Hematopoietic multipotent progenitor cell treated with erythropoietin and hydrocortisone succinate and interleukin-3 and kit ligand, for 6 days (in vitro differentiated cells): ENCODE measurements around the gene POC1B.

Experiments
- DNase-seq: peaks from one replicate; pipeline ENCODE4 v3.0.0-alpha.2; 2015

The POC1B gene

DNA sequence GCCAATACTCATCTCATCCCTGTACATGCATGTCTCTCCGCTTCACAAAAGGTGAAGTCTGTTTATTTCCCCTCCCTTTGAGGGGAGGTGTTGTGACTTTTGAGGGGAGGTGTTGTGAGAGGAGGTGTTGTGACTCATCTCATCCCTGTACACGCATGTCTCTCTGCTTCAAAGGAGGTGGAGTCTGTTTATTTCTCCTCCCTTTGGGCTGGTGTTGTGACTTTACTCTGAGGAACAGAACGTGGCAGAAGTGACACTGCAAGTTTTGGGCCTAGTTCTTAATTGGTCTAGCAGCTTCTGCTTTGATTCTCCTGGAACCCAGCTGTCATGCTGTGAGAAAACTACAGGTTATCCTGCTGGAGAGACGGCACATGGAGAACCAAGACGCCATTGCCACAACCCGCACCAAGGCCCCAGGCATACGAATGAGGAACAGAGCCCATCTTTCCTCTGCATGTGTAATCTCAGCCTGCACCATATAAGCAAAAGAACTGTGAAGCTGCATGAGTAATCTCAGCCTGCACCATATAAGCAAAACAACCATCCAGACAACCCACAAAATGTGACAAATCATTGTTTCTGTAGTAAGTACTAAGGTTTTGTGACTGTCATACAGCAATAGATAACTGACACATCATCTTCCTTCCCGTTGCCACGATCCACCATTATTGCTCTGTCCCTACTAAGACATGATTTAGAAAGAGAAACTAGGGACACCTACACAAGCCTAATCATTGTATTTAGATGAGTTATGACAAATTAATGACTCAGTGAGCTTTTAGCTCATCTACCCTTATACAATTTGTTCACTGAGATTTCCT lies 31.2 kb downstream of the POC1B start:
- no peak for DNase-seq

DNA sequence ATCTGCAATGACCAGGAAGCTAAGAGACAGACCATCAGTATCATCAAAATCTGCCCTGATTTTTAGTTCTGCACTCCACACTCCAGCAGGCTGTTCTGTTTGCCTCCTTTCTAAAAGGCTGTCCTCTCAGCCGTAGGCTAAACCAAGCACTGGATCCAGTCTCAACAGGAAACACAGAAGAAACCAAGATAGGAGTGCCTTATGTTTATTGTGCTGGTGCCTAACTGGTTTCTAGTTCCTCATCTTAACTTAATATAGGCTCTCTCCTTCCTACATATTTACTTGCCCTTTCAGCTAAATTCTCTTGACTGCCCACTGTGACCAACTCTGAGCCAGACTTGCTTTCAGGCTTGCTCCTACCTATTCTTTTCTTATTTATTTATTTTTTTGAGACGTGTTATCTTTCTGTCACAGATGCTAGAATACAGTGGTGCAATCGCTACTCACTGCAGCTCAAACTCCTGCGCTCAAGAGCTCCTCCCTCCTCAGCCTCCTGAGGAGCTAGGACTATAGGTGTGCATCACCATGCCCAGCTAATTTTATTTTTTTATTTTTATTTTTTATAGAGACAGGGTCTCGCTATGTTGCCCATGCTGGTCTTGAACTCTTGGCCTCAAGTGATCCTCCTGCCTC lies 32.1 kb downstream of the POC1B start:
- DNase-seq, result peak; percentile 21

DNA sequence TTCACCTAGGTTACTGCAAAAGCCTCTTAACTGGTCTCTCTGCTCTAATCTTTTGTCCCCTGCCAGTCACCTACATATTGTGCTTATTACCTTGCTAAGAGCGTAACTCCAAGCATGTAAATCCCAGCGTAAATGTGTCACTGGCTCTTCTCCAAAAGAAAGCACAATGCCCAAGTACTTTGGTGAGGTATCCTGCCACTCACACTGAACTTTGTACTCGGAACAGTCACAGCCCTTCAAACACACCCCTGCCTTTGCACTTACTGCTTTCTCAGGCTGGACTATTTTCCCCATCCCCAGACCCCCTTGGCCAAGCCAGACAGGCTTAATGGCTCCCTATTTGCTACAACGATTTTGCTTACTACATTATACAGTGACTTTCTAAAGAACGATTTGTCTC lies 33.0 kb downstream of the POC1B start:
- DNase-seq, result no peak

DNA sequence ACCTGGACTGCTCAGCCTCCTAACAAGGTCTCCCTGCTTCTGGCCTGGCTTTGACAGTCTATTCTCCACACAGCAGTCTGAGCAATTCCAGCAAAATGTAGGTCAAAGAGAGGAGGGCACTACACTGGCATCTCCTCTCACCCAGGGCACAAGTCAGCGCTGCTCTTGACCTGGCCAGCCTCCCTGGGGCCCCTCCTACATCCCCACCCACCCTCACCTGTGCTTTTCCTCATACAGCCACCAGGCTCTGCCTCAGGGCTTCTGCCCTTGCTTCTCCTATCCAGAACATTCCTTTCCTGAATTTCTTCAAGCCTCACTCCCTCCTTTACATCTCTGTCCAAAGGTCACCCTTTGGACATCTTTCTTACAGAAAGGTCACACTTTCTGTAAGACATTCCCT lies 34.9 kb downstream of the POC1B start:
- DNase-seq, result no peak

DNA sequence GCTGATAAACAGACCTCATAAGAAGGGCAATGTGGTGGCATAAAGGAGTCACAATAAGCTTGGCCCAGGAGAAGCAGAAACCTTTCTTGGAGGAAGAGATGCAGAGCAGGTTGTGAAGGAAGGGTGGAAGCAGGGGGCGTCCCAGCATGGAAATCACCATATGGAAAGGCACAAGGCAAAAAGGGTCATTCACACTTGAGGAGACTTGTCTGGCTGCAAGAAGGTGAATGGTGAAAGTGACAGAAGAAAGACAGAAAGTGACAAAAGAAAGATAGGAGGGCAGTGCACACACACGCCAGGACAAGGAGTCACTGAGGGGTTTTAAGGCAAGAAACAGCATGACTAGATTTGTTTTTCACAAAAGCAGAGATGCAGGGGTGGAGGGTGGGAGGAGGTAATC lies 39.6 kb downstream of the POC1B start:
- no peak for DNase-seq

DNA sequence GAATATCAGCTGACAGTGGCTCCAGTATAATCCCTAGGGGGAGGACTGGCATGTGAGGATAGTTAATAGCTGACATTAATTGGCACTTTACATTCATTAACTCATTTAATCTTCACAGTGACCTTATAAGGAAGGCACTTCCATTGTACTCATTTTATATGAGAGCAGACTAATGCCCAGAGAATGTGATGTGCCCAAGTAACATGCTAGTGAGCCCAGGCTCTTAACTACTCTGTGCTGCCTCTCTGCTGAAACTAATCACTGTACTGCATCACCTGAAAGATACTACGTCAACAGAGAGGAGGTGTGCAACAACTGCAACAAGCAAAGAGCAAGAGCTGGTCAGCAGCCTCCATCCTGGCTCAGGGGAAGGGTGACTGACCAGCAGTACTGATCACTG lies 41.4 kb downstream of the POC1B start:
- DNase-seq, result no peak

DNA sequence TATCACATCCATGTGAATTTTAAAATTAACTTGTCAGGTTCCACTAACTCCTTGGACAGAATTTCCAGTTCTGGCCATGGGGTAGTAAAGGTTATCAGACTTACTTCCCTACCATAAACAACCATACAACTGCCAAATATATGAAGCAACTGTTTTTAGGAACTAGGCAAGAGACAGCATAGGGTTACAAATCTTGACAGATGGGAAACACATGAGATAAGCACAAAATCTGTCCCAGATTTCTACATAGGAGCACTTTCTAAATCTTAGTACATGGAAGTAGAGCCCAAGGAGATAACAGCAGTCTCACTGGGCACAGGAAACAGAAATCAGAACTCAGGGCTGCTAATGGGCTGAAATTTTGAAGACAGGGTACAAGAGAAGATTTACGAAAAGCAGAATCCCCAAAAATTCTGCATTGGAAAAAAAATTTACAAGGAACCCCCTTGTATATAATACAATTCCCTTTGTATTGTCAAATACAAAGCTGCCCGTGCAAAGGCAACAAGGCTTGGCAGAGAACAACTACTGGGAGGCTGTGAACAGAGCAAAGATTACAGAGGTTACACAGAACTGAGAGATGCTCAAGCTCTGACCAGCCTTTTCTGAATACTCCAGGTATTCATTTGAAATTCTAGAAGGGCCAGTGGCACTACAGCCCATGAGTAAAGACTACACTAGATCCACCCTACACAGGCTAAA lies 44.5 kb downstream of the POC1B start:
- DNase-seq, result no peak

DNA sequence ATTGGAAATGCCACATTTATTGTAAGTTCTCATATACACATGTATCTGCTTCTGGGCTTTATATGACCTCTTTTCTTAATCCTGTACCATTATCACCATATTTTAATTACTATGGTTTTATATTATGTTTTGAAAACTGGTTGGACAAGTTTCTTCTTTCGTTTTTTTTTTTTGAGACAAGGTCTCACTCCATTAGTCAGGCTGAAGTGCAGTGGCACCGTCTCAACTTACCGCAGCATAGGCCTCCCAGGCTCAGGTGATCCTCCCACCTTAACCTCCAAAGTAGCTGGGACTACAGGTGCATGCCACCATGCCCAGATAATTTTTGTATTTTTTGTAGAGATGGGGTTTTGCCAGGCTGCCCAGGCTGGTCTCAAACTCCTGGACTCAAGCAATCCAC lies 45.9 kb downstream of the POC1B start:
- no peak for DNase-seq

DNA sequence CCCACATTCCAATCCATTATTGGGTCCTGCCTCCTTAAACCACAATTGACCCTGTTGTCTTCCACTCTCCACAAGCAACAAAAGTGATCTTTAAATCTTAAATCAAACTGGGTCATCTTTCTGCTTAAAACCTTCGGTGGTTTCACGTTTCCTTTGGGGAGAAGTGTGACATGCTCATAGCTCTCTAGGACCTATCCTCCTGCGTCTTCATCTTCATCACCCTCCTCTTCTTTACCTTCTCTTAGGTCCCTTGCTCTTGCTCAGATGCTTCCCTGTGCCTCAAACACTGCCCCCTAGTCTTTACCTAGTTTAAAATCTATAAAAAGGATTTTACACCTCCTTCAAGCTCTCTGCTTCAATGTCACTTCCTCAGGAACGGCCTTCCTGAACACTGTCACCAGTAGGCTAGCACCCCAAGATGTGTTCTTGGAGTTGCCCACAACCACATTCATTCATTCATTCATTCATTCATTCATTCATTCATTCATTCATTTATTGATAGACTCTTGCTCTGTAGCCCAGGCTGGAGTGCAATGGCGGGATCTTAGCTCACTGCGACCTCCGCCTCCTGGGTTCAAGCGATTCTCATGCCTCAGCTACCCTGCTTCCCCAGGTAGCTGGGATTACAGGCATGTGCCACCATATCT lies 48.1 kb downstream of the POC1B start:
- DNase-seq, result no peak

DNA sequence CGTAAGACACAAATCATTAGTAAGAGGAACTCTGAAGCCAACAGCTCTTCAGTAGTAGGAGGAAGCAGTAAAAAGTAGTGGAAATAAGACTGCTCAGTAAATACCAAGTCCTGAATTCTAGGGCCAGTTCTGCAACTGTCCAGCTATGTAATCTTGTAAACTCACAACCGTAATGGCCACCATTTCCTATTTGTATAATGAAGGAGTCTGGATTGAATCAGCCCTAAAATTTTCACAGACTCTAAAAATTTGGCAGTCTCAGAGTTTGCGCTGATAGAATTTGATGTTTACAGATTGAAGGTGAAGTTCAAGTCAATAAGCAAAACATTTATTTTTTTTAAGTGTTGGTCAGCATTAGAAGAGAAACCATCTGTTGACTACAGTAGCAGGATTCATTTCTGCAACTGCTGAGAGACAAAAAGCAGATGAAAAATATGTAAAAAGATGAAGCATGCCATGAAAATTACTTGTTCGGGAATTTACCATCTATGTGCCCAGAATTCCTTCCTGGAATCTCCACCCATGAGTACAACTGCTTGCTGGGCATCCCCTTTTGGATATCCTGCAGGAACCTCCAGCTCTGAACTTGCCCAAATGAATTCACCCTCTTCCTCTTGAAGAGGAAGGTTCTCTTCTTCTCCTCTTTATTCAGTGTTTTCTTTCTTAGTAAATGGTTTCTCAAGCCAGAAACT lies 48.8 kb downstream of the POC1B start:
- no peak for DNase-seq

DNA sequence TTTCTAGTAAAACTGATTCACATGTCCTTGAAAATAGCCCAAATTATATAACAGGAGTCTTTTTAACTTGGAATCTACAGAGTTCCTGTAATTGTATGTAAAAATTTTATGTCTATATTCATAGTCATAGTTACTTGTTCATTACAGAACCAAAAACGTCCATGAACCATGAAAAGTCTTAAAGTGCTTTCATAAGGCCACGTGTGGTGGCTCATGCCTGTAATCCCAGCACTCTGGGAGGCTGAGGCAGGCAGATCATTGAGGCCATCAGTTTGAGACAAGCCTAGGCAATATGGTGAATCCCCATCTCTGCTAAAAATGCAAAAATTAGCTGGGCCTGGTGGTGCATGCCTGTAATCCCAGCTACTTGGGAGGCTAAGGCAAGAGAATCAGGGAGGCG lies 49.6 kb downstream of the POC1B start:
- no peak for DNase-seq

DNA sequence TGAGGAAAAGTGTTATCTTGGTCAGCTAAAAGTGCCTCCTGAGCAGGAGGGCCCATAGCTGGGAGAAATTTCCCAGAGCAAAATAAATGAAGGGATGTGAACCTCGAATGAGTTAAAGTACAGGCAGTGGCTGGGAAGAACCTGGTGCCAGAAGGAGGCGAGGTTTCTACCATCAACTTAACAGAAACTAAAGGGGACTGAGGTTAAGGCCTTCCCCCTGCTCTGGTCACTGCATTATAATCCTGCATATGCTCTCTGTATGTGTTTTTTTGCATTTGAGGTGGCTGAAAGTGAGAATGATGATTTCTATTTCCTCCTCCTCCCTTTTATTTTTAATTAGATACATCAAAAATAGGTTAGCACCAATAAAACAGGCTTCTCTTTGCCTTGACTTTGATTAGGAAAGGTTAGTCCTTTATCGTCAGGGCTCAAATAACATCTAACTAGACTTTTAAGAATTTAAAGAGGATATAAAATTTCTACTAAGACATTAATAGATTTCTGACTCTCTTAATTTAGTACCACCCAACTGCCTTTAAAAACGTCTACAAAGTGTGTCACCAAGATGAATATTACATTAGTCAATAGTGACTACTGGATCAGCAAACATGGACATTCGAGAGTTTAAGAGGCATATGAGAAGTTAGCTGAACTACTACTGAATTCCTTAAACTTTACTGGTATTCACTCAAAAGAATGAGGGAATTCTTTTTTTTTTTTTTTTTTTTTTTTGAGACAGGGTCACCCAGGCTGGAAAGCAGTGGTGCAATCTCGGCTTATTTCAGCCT lies 50.5 kb downstream of the POC1B start:
- DNase-seq, result no peak

DNA sequence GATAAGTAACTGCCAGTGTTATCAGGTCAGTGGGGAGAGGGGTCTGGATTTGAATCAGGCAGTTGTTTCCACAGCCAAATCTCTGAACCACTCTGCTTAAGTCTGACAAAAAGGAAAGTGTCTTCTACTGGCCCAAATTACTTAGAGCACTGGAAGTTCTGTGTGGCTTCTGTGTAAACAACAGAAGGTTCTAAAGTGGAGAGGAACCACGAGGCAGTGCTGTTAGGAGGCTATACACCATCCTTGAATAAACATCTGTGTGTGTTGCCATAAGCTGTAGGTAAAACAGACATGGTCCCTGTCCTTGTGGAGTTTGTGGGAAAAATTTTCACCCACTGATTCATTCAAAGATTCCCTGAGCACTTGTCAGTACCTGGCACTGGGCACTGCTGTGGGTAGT lies 51.2 kb downstream of the POC1B start:
- no peak for DNase-seq

DNA sequence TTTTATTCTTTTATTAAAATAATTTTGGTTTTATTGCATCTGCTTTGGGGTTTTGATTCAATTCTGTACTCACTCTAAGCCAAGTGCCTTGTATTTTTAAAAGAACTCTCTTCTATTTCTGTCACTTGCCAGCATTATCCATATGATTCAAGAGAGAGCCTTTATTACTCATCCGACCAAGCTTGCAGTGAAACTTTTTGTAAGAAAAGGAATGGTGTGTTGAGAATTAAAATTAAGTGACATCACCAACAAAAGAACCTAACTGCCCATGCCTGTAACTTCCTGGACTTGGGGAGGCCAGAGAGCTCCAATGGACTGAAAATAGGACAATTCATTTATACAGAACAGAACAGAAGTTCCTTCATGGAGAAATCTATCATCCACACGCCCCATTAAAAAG lies 53.3 kb downstream of the POC1B start:
- no peak for DNase-seq

DNA sequence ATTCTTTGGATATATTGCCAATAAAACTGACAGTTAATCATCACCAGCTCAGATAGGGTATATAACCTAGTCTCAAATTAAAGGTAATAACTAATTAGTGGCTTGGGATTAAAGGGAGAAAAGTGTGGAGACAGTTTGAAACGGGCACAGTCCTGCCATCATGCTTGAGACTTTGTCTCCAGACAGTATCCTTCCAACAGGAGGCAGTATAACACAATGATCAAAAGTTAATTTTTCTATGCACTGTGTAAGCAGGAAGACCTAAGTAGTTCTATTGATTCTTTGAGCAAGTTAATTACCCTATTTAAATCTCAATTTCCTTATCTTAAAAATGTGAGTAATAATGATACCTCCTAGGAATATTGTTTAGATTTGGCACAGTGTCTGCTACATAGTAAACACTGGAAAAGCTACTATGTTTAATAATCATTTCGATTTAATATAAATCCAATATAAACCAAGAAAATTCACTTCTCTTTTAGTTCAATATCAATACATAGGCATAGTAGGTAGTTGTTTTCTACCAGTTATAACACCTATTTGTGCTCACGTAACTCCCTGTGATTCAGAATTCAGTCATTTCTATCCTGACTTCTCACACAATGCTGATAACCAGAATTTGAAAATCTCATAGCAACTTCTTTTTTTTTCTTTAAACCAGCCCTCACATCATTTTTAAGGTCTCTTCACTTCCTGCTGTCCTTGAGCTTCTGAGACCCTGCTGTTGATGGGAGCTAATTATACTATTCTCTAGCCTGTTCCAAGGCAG lies 54.9 kb downstream of the POC1B start:
- DNase-seq, result peak; percentile 87

DNA sequence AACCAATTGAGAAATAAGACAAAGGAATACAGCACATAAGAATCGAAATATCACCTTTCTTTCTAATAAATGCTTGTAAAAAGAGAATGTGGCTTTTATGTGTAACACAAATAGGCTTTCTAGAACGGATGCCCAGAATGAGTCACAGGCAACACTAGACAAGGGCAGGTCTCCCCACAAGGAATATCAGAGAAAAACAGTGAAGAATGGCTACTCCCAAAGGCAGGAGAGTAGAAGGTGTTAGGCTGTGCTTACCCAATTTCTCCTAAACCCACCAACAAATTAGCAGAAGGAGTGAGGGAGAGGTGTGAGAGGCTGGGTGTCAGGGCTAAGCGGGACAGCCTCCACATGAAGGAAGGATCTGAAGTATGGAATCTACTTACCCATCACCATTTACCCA lies 56.5 kb downstream of the POC1B start:
- DNase-seq, result no peak

DNA sequence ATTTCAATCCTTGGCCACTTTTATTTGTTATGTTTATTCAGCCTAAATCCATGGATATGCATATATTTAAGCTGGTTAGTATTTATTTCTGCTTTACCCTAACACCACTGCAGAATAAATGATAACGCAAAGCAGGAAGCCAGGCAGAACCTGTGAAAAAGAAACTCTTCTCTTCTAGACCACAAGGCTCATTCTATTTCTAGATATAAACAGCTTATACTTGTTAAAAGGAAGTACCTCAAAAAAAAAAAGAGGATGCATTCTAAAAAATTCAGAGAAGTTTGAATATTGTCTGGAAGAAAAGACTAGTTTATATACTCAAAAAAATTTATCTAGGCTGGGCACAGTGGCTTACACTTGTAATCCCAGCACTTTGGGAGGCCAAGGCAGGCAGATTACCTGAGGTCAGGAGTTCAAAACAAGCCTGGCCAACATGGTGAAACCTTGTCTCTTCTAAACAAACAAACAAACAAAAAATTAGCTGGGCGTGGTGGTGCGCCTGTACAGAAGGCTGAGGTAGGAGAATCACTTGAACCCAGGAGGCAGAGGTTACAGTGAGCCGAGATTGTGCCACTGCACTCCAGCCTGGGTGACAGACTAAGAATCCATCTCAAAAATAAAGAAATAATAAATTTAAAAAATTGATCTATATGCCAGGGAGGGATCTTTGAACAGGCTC lies 57.1 kb downstream of the POC1B start:
- DNase-seq, result peak; percentile 62

DNA sequence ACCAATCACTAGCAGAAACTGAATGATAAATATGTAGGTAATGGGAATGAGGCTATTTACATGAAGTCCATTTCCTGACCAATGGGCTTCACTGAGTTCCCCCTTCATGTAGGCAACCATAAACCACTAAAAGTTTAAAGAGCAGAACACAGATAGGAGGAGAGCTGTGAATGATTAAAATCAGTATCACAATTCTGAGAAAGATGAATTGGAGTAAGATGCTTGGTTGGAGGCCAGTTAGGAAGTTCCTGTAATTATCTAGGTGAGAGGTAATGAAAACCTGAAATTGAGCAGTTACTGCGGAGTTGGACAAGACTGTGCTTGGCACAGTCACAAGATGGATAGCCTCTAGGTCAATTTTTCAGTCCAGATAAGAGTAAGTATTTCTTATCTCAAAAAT lies 57.8 kb downstream of the POC1B start:
- peak; percentile 30 for DNase-seq

DNA sequence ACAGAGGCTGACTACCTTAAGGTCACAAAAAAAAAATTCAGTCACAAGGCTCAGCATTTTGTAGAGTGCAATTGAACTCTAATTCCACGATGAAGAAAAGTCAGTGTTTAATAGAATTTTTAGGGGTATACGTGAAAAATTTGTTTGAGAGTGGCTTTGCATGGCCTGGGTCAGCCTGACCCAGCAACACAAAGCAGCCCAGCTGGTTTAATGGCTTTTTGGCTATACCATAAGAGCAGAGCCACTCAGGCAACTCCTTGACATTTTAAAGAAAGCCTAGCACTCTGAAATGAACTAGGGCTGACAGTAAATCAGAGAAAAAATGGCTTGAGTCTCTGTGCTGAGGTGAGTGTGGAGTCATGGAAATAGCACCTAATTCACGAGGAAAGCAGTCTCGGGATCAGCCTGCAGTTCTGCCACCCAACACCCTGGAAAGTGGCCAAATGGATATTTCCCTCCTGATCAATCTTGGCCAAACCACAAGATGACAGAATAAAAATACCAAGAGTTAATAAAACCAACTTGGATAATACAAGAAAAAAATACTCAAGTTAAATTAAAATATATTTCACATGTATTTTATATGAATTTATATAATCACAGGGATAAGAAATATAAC lies 60.8 kb downstream of the POC1B start:
- DNase-seq, result no peak
